GM12878 (cell line): Measurements from ENCODE around the gene NGFR. TPM values are rescaled to one million over a fixed set of nuclear protein-coding genes. Genes with fewer than 3 reads are reported as not detected.

ENCODE experiments used
- ATAC-seq: fragments of 200-7000 bp; cut with Tn5 transposase; 3 replicates; pipeline ENCODE4 v1.9.1; 2020; ENCODE audit warnings: mild to moderate bottlenecking, moderate library complexity
- BruUV-seq: library from RNA; stranded (reverse); fragments of 400-500 nt; replicated peaks from 2 replicates; lab custom pipeline; 2021; lab: Mats Ljungman, UMichigan
- CTCF ChIA-PET: fragments of 300-600 bp; sonication (Branson Sonifier 250); formaldehyde crosslinking; extraction: SDS; loops from one replicate; lab custom pipeline; 2021; ENCODE audit warnings: inconsistent platforms; lab: Yijun Ruan, JAX
- POLR2A ChIA-PET: fragments of 350-600 bp; formaldehyde crosslinking; extraction: SDS; loops from one replicate; lab custom pipeline; 2021; ENCODE audit warnings: inconsistent platforms; lab: Charles Lee
- RAD21 ChIA-PET: fragments of 300-600 bp; sonication (Branson Sonifier 250); formaldehyde crosslinking; loops from one replicate; lab custom pipeline; 2023; ENCODE audit warnings: antibody characterized with exemption; ENCODE audit not compliant: unreplicated experiment; lab: Charles Lee
- SMC1A ChIA-PET: fragments of 300-600 bp; sonication (Branson Sonifier 250); formaldehyde crosslinking; loops from one replicate; lab custom pipeline; 2023; ENCODE audit not compliant: unreplicated experiment, uncharacterized antibody; lab: Charles Lee
- DNase-seq: peaks from one replicate; pipeline ENCODE4 v3.0.0-alpha.2; 2011; ENCODE audit warnings: low read depth, low spot score
- FAIRE-seq: peaks from 3 replicates; lab custom pipeline; 2011; peaks lifted over from hg19 to GRCh38; lab: Jason Lieb, UNC
- H2AFZ ChIP-seq: 2 replicates; pipeline ENCODE4 v1.6.0; 2011; ENCODE audit warnings: low read depth, low read length, control low read depth; ENCODE audit not compliant: control insufficient read depth
- H3K27ac ChIP-seq: 2 replicates; pipeline ENCODE4 v1.5.1; 2011; ENCODE audit warnings: control low read depth; ENCODE audit not compliant: control insufficient read depth, insufficient read depth
- H3K27me3 ChIP-seq, 2 experiments: replicated peaks in 1 of 2; 2 replicates each; pipeline versions ENCODE4 v1.6.0 to v1.6.1; 2011; ENCODE audit warnings: low read length in 1 of 2; ENCODE audit not compliant: control insufficient read depth in 2 of 2, insufficient read depth in 2 of 2
- H3K36me3 ChIP-seq, 2 experiments: 2 replicates each; pipeline ENCODE4 v1.5.1; 2011; ENCODE audit warnings: low read length in 1 of 2; ENCODE audit not compliant: control insufficient read depth in 2 of 2, insufficient read depth in 2 of 2
- H3K4me1 ChIP-seq: 2 replicates; pipeline ENCODE4 v1.6.1; 2011; ENCODE audit warnings: mild to moderate bottlenecking, low read length, moderate library complexity, mixed read lengths; ENCODE audit not compliant: control insufficient read depth, insufficient read depth
- H3K4me2 ChIP-seq: 2 replicates; pipeline ENCODE4 v1.6.0; 2011; ENCODE audit warnings: control low read depth; ENCODE audit not compliant: control insufficient read depth, insufficient read depth
- H3K4me3 ChIP-seq: fragments of 200-600 bp; sonication (generic); 2 replicates; pipeline ENCODE4 v1.5.1; 2016
- H3K79me2 ChIP-seq: 2 replicates; pipeline ENCODE4 v1.6.0; 2011; ENCODE audit warnings: low read length; ENCODE audit not compliant: control insufficient read depth, insufficient read depth
- H3K9ac ChIP-seq: 2 replicates; pipeline ENCODE4 v1.8.0; 2011; ENCODE audit warnings: low read length, control low read depth, mixed read lengths; ENCODE audit not compliant: control insufficient read depth, insufficient read depth
- H3K9me3 ChIP-seq: replicated peaks from 3 replicates; pipeline ENCODE4 v1.5.1; 2011; ENCODE audit warnings: mild to moderate bottlenecking, low read length; ENCODE audit not compliant: control insufficient read depth, insufficient read depth
- H4K20me1 ChIP-seq: 2 replicates; pipeline ENCODE4 v1.6.0; 2011; ENCODE audit not compliant: control insufficient read depth, insufficient read depth
- CUX1 ChIP-seq: IDR thresholded peaks from 2 replicates; pipeline ENCODE4 v1.6.1; 2012; ENCODE audit warnings: improper control_type of control experiment, low read depth, low read length; ENCODE audit not compliant: insufficient replicate concordance
- FOS ChIP-seq: IDR thresholded peaks from 3 replicates; pipeline ENCODE4 v1.6.1; 2011; ENCODE audit warnings: borderline replicate concordance; ENCODE audit not compliant: insufficient read length; ENCODE audit errors: extremely low read depth
- NBN ChIP-seq: fragments of 450-650 bp; IDR thresholded peaks from 2 replicates; pipeline ENCODE4 v1.6.1; 2016
- NKRF ChIP-seq: fragments of 450-650 bp; conservative IDR thresholded peaks from 2 replicates; pipeline ENCODE4 v1.6.1; 2017; ENCODE audit warnings: mild to moderate bottlenecking, moderate library complexity
- NR2C2 ChIP-seq: IDR thresholded peaks from 2 replicates; pipeline ENCODE4 v1.6.1; 2011; ENCODE audit warnings: borderline replicate concordance, low read depth; ENCODE audit not compliant: control insufficient read depth, insufficient read length
- RBBP5 ChIP-seq: fragments of 200-600 bp; sonication (generic); conservative IDR thresholded peaks from 2 replicates; pipeline ENCODE4 v1.6.1; 2016
- RCOR1 ChIP-seq: conservative IDR thresholded peaks from 2 replicates; pipeline ENCODE4 v1.6.1; 2012; ENCODE audit warnings: low read depth, low read length, improper control_type of control experiment
- RFX5 ChIP-seq: IDR thresholded peaks from 2 replicates; pipeline ENCODE4 v1.6.1; 2011; ENCODE audit warnings: low read depth, low read length, improper control_type of control experiment
- TARDBP ChIP-seq: IDR thresholded peaks from 2 replicates; pipeline ENCODE4 v1.6.1; 2016; ENCODE audit warnings: borderline replicate concordance
- TCF3 ChIP-seq: IDR thresholded peaks from 2 replicates; pipeline ENCODE4 v1.6.1; 2012; ENCODE audit warnings: low read depth, mild to moderate bottlenecking, low read length, borderline replicate concordance; ENCODE audit not compliant: insufficient read depth
- ZBED1 ChIP-seq: IDR thresholded peaks from 2 replicates; pipeline ENCODE4 v1.6.1; 2016; ENCODE audit warnings: borderline replicate concordance
- ZNF592 ChIP-seq: fragments of 450-650 bp; IDR thresholded peaks from 2 replicates; pipeline ENCODE4 v1.6.1; 2017; ENCODE audit warnings: mild to moderate bottlenecking, moderate library complexity
- WGBS: methylation state at CpG from one replicate; pipeline ENCODE4 v1.1.6; 2016; ENCODE audit warnings: low lambda C conversion rate; ENCODE audit not compliant: insufficient replicate concordance, insufficient coverage; ENCODE audit errors: missing lambda C conversion rate; 5-methylcytosine and 5-hydroxymethylcytosine counted together
- in situ Hi-C: fragments of 300-500 bp; cut with MboI; formaldehyde crosslinking; loops from 9 replicates; pipeline ENCODE4 v1.14.3; 2018; ENCODE audit warnings: mixed read lengths
- intact Hi-C: fragments of 100-400 bp; cut with micrococcal nuclease; formaldehyde crosslinking; loops from one replicate; pipeline ENCODE4 v1.14.2; 2022; ENCODE audit not compliant: unreplicated experiment
- polyA plus RNA-seq, 11 experiments: library from polyadenylated mRNA; depleted of rRNA in 4 of 11; unstranded in 6 of 11; stranded (reverse) in 5 of 11; fragments of >200 nt; fragmentation: Nextera tagmentation in 4 of 11; fragmentation: Illumina TruSeq in 1 of 11; extraction: Ambion mirVana in 4 of 11; extraction: Trizol in 1 of 11; gene quantifications; 1 replicate in 1 of 11; 2 replicates in 10 of 11; pipeline versions ENCODE4 v1.2.1 to v1.2.3, GENCODE V29; 2011 to 2016; ENCODE audit warnings: inconsistent platforms in 2 of 11, missing spikeins in 2 of 11, low read depth in 1 of 11
- total RNA-seq, 4 experiments: library from RNA; depleted of rRNA in 3 of 4; stranded (reverse); fragments of >200 nt in 3 of 4; fragmentation: Illumina TruSeq in 1 of 4; extraction: Trizol in 1 of 4; gene quantifications; 2 replicates each; pipeline versions ENCODE4 v1.2.1 to v1.2.3, GENCODE V29; 2013 to 2021

NGFR gene
- total and polyA plus RNA-seq, 10 of the 15 experiments (the other 5 are each of a cell fraction or from before 2014, with no cell fraction given), result 0.05 to 0.28 (median 0.08) TPM; not detected in 1

- H3K4me1 ChIP-seq, result peaks cover 9% of the 10 kb centered on the region; the same call in 1 of the 2 replicates
- FAIRE-seq (no peak), ATAC-seq (no peak), DNase-seq (no peak)
- H3K4me3 ChIP-seq, result no peak overlapping the region
- H3K9me3 ChIP-seq, result no peaks in the 10 kb centered on the region
- CTCF ChIA-PET, result interaction anchor here (1.2 kb wide), 1 partner anchor 34 kb away, joined by 4 read pairs; no protein-coding TSS in a partner anchor
- RAD21 ChIA-PET, result interaction anchor here (0.9 to 1.8 kb wide), 2 partner anchors 63 to 181 kb away, joined by 3 to 4 read pairs; no protein-coding TSS in a partner anchor
- peaks cover 13 to 17% of the 10 kb centered on the region in 2 experiments for H3K27me3 ChIP-seq
- intact Hi-C loops (no loop called here), in situ Hi-C loops (no loop called here)
- no peaks in the 10 kb centered on the region for H3K79me2 ChIP-seq
- no peak overlapping the region for H3K9ac ChIP-seq
- no peaks in the 10 kb centered on the region for H4K20me1 ChIP-seq
- H3K27ac ChIP-seq, result no peak overlapping the region
- SMC1A ChIA-PET, result no interaction called here
- BruUV-seq, result no TSS peak
- WGBS, result 35% methylated on average over 16 of the region's 17 CpGs
- no peaks in the 10 kb centered on the region for H3K36me3 ChIP-seq
- POLR2A ChIA-PET, result no interaction called here
- peak overlapping the region; percentile 62; the same call in 1 of the 2 replicates for H3K4me2 ChIP-seq
- H2AFZ ChIP-seq, result no peak overlapping the region; the same call in 1 of the 2 replicates
- TF ChIP-seq TCF3 (no peak), FOS (no peak), NKRF (no peak), CUX1 (no peak), ZNF592 (no peak), RCOR1 (no peak), ZBED1 (no peak), TARDBP (no peak), RBBP5 (no peak), RFX5 (no peak), NR2C2 (no peak), NBN (no peak)
Measured at GRCh38 chr17:49494399-49494985, 601 bp upstream of the NGFR start.
